ENCODE measurements around the gene STAG1. TPM values are rescaled to one million over a fixed set of nuclear protein-coding genes. Genes with fewer than 3 reads are reported as not detected.

Gene STAG1
- total RNA-seq, 1 donor from 2014 or later = 40.9 TPM

GRCh38 chr3:136456196-136456595 lies 296.0 kb downstream of the STAG1 start:
- peaks cover 38% of the 10 kb centered on the region for H3K9me3 Mint-ChIP-seq (ENCODE audit: low read depth)
- no peak overlapping the region for H3K27ac Mint-ChIP-seq (ENCODE audit: unreplicated experiment)
- no peak for TF ChIP-seq CTCF (IDR thresholded peaks at IDR 0.05)
- H3K4me1 Mint-ChIP-seq (ENCODE audit: low read depth) = peaks cover 5% of the 10 kb centered on the region
- no peak overlapping the region for H3K4me3 Mint-ChIP-seq (ENCODE audit: unreplicated experiment)
- H3K27me3 Mint-ChIP-seq (ENCODE audit: low read depth) = no peaks in the 10 kb centered on the region
- no peak for DNase-seq (ENCODE audit: low spot score)
- peaks cover 42% of the 10 kb centered on the region for H3K36me3 Mint-ChIP-seq (ENCODE audit: low read depth)

GRCh38 chr3:136444581-136444980 lies 307.6 kb downstream of the STAG1 start:
- Mint-ChIP-seq H3K36me3 (ENCODE audit: low read depth) (peaks cover 12% of the 10 kb centered on the region), H3K27ac (ENCODE audit: unreplicated experiment) (peak overlapping the region; percentile 17), H3K4me3 (ENCODE audit: unreplicated experiment) (no peak overlapping the region), H3K9me3 (ENCODE audit: low read depth) (no peaks in the 10 kb centered on the region), H3K27me3 (ENCODE audit: low read depth) (no peaks in the 10 kb centered on the region), H3K4me1 (ENCODE audit: low read depth) (peaks cover 7% of the 10 kb centered on the region)
- TF ChIP-seq CTCF (IDR thresholded peaks at IDR 0.05) = no peak
- no peak for DNase-seq (ENCODE audit: low spot score)

GRCh38 chr3:136437043-136437442 lies 315.1 kb downstream of the STAG1 start:
- H3K27me3 Mint-ChIP-seq (ENCODE audit: low read depth) = no peaks in the 10 kb centered on the region
- no peaks in the 10 kb centered on the region for H3K4me1 Mint-ChIP-seq (ENCODE audit: low read depth)
- DNase-seq (ENCODE audit: low spot score) = no peak
- H3K9me3 Mint-ChIP-seq (ENCODE audit: low read depth) = no peaks in the 10 kb centered on the region
- TF ChIP-seq CTCF (IDR thresholded peaks at IDR 0.05) = no peak
- no peak overlapping the region for H3K27ac Mint-ChIP-seq (ENCODE audit: unreplicated experiment)
- no peak overlapping the region for H3K4me3 Mint-ChIP-seq (ENCODE audit: unreplicated experiment)
- H3K36me3 Mint-ChIP-seq (ENCODE audit: low read depth) = peaks cover 7% of the 10 kb centered on the region

- Mint-ChIP-seq H3K4me1 (ENCODE audit: low read depth) (no peaks in the 10 kb centered on the region), H3K36me3 (ENCODE audit: low read depth) (peaks cover 8% of the 10 kb centered on the region), H3K9me3 (ENCODE audit: low read depth) (no peaks in the 10 kb centered on the region), H3K4me3 (ENCODE audit: unreplicated experiment) (no peak overlapping the region), H3K27me3 (ENCODE audit: low read depth) (no peaks in the 10 kb centered on the region), H3K27ac (ENCODE audit: unreplicated experiment) (peak overlapping the region; percentile 15)
- DNase-seq (ENCODE audit: low spot score) = no peak
- no peak for TF ChIP-seq CTCF (IDR thresholded peaks at IDR 0.05)
Measured at GRCh38 chr3:136434429-136434828, 317.7 kb downstream of the STAG1 start.

GRCh38 chr3:136432685-136433084 lies 319.5 kb downstream of the STAG1 start:
- Mint-ChIP-seq H3K4me3 (ENCODE audit: unreplicated experiment) (no peak overlapping the region), H3K27ac (ENCODE audit: unreplicated experiment) (no peak overlapping the region), H3K36me3 (ENCODE audit: low read depth) (peaks cover 12% of the 10 kb centered on the region), H3K4me1 (ENCODE audit: low read depth) (no peaks in the 10 kb centered on the region), H3K9me3 (ENCODE audit: low read depth) (peaks cover 2% of the 10 kb centered on the region), H3K27me3 (ENCODE audit: low read depth) (no peaks in the 10 kb centered on the region)
- TF ChIP-seq CTCF (IDR thresholded peaks at IDR 0.05) = no peak
- no peak for DNase-seq (ENCODE audit: low spot score)

Measured in chondrocyte (in vitro differentiated cells).